DND-41 (cell line): ENCODE measurements around the gene SUMO2.

Source experiments
- ATAC-seq: fragments of 200-7000 bp; cut with Tn5 transposase; 3 replicates; pipeline ENCODE4 v1.9.1; 2021; ENCODE audit warnings: low read depth; ENCODE audit not compliant: insufficient read depth
- DNase-seq: peaks from one replicate; pipeline ENCODE4 v3.0.0-alpha.2; 2020
- H2AFZ ChIP-seq: 2 replicates; pipeline ENCODE4 v1.6.0; 2012; ENCODE audit warnings: low read depth, low read length
- H3K27ac ChIP-seq: 2 replicates; pipeline ENCODE4 v1.5.1; 2012; ENCODE audit warnings: low read length, inconsistent platforms
- H3K27me3 ChIP-seq: fragments of 200-600 bp; sonication (generic); 2 replicates; pipeline ENCODE4 v1.6.0; 2012; ENCODE audit warnings: low read length, mild to moderate bottlenecking, inconsistent platforms; ENCODE audit not compliant: insufficient read depth, poor library complexity
- H3K36me3 ChIP-seq: 2 replicates; pipeline ENCODE4 v1.5.1; 2012; ENCODE audit warnings: low read length, inconsistent platforms; ENCODE audit not compliant: insufficient read depth
- H3K4me1 ChIP-seq: 2 replicates; pipeline ENCODE4 v1.5.1; 2012; ENCODE audit warnings: mild to moderate bottlenecking, low read length; ENCODE audit not compliant: insufficient read depth
- H3K4me2 ChIP-seq: 2 replicates; pipeline ENCODE4 v1.6.0; 2012; ENCODE audit warnings: mild to moderate bottlenecking, moderate library complexity, low read length, inconsistent platforms; ENCODE audit not compliant: insufficient read depth
- H3K4me3 ChIP-seq, 2 experiments: fragments of 200-600 bp in 1 of 2; shearing (Covaris generic) in 1 of 2; 2 replicates each; pipeline ENCODE4 v1.5.1; 2012 to 2016; ENCODE audit warnings: inconsistent platforms in 2 of 2, low read length in 2 of 2, mild to moderate bottlenecking in 2 of 2, low read depth in 1 of 2, moderate library complexity in 1 of 2
- H3K79me2 ChIP-seq: 2 replicates; pipeline ENCODE4 v1.6.0; 2012; ENCODE audit warnings: low read length, inconsistent platforms; ENCODE audit not compliant: insufficient read depth
- H3K9ac ChIP-seq: 2 replicates; pipeline ENCODE4 v1.6.0; 2012; ENCODE audit warnings: low read depth, mild to moderate bottlenecking, inconsistent platforms, low read length, moderate library complexity
- H3K9me3 ChIP-seq: 2 replicates; pipeline ENCODE4 v1.5.1; 2012; ENCODE audit warnings: low read length, moderate library complexity, mild to moderate bottlenecking, inconsistent platforms; ENCODE audit not compliant: insufficient read depth, severe bottlenecking
- H4K20me1 ChIP-seq: 2 replicates; pipeline ENCODE4 v1.6.0; 2012; ENCODE audit warnings: low read length; ENCODE audit not compliant: insufficient read depth
- EZH2 ChIP-seq: IDR thresholded peaks from 3 replicates; pipeline ENCODE4 v1.6.1; 2012; ENCODE audit warnings: borderline replicate concordance, low read depth, mild to moderate bottlenecking, moderate library complexity, low read length, inconsistent platforms; ENCODE audit not compliant: severe bottlenecking
- TF ChIP-seq, protein P1 (sequence below): IDR thresholded peaks from 2 replicates; pipeline ENCODE4 v1.5.1; 2012; ENCODE audit warnings: borderline replicate concordance, low read length, moderate library complexity, mild to moderate bottlenecking; ENCODE audit not compliant: poor library complexity, severe bottlenecking; ENCODE audit errors: extremely low read depth

SUMO2 gene

DNA sequence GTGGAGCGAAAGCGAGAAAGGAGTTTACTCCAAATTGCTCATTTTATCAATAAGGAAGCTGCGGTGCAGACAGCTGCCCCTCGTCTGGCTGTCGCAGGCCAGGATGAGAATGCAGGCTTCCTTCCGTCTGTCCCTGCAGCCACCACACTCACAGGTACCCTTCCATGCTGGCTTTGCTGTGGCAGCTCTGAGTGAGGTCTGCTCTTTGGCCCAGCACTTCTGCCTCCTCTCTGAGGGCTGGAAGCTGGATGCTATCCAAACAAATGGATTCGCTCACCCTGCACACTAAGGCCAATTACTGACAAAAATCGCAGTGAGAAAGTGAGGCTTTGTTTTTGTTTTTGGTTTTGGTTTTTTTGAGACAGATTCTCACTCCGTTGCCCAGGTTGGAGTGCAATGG lies 66.0 kb downstream of the SUMO2 start:
- no peak for DNase-seq
- no peak for TF ChIP-seq EZH2
- TF ChIP-seq, protein P1, sequence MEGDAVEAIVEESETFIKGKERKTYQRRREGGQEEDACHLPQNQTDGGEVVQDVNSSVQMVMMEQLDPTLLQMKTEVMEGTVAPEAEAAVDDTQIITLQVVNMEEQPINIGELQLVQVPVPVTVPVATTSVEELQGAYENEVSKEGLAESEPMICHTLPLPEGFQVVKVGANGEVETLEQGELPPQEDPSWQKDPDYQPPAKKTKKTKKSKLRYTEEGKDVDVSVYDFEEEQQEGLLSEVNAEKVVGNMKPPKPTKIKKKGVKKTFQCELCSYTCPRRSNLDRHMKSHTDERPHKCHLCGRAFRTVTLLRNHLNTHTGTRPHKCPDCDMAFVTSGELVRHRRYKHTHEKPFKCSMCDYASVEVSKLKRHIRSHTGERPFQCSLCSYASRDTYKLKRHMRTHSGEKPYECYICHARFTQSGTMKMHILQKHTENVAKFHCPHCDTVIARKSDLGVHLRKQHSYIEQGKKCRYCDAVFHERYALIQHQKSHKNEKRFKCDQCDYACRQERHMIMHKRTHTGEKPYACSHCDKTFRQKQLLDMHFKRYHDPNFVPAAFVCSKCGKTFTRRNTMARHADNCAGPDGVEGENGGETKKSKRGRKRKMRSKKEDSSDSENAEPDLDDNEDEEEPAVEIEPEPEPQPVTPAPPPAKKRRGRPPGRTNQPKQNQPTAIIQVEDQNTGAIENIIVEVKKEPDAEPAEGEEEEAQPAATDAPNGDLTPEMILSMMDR = no peak
- Histone ChIP-seq H3K9me3 (no peaks in the 10 kb centered on the region), H3K36me3 (peaks cover 21% of the 10 kb centered on the region), H2AFZ (no peak overlapping the region), H3K4me1 (peaks cover 23% of the 10 kb centered on the region), H3K79me2 (peaks cover 21% of the 10 kb centered on the region), H3K9ac (no peak overlapping the region), H3K27me3 (no peaks in the 10 kb centered on the region), H3K4me3 (no peak overlapping the region), H3K4me2 (no peak overlapping the region), H3K27ac (no peak overlapping the region), H4K20me1 (no peaks in the 10 kb centered on the region)
- no peak for ATAC-seq
